H1 (cell line): ENCODE data around the gene PIP4K2C. TPM values are rescaled to one million over a fixed set of nuclear protein-coding genes. Genes with fewer than 3 reads are reported as not detected.

Source experiments
- CTCF ChIA-PET: fragments of 300-600 bp; sonication (Branson Sonifier 250); formaldehyde crosslinking; loops from one replicate; lab custom pipeline; 2021; ENCODE audit not compliant: partially characterized antibody; lab: Charles Lee
- POLR2A ChIA-PET: fragments of 300-600 bp; sonication (Branson Sonifier 250); formaldehyde crosslinking; loops from one replicate; lab custom pipeline; 2021; ENCODE audit warnings: inconsistent platforms; ENCODE audit not compliant: partially characterized antibody; lab: Charles Lee
- DNase-seq, 2 experiments: peaks; one replicate each; pipeline versions ENCODE4 v3.0.0 to v3.0.0-alpha.2; 2010 to 2022; ENCODE audit warnings: low spot score in 2 of 2, low read depth in 1 of 2, mixed read lengths in 1 of 2
- FAIRE-seq: peaks from 2 replicates; lab custom pipeline; 2011; peaks lifted over from hg19 to GRCh38; lab: Jason Lieb, UNC
- H2AFZ ChIP-seq: 2 replicates; pipeline ENCODE4 v1.8.1; 2012; ENCODE audit warnings: low read length, inconsistent platforms
- H2AK5ac ChIP-seq: 2 replicates; pipeline ENCODE4 v1.6.1; 2013; ENCODE audit warnings: low read depth, low read length
- H2BK120ac ChIP-seq: replicated peaks from 2 replicates; pipeline ENCODE3; 2013; ENCODE audit warnings: low read depth, low read length, inconsistent platforms
- H2BK12ac ChIP-seq: 2 replicates; pipeline ENCODE4 v1.6.1; 2013; ENCODE audit warnings: low read depth, low read length
- H2BK15ac ChIP-seq: 2 replicates; pipeline ENCODE4 v1.6.1; 2013; ENCODE audit warnings: low read length
- H2BK20ac ChIP-seq: 2 replicates; pipeline ENCODE4 v1.6.1; 2013; ENCODE audit warnings: low read length
- H2BK5ac ChIP-seq: 2 replicates; pipeline ENCODE4 v1.6.1; 2013; ENCODE audit warnings: low read depth, low read length
- H3K14ac ChIP-seq: 2 replicates; pipeline ENCODE4 v1.6.1; 2013; ENCODE audit warnings: inconsistent platforms; ENCODE audit not compliant: insufficient read length
- H3K18ac ChIP-seq: 2 replicates; pipeline ENCODE4 v1.6.1; 2013; ENCODE audit warnings: low read length; ENCODE audit errors: extremely low read depth
- H3K23ac ChIP-seq: 2 replicates; pipeline ENCODE4 v1.6.1; 2013; ENCODE audit warnings: inconsistent platforms; ENCODE audit not compliant: insufficient read length
- H3K23me2 ChIP-seq: 2 replicates; pipeline ENCODE4 v1.6.1; 2013; ENCODE audit warnings: low read depth, low read length
- H3K27ac ChIP-seq: 2 replicates; pipeline ENCODE4 v1.6.1; 2011; ENCODE audit warnings: low read depth, low read length, inconsistent platforms
- H3K27me3 ChIP-seq, 4 experiments: replicated peaks in 1 of 4; 1 replicate in 1 of 4; 2 replicates in 3 of 4; pipeline versions ENCODE4 v1.6.1 to v1.8.1; 2011 to 2013; ENCODE audit warnings: low read length in 3 of 4, mild to moderate bottlenecking in 3 of 4, inconsistent platforms in 2 of 4, mixed read lengths in 2 of 4, moderate library complexity in 1 of 4; ENCODE audit not compliant: control insufficient read depth in 3 of 4, insufficient read depth in 3 of 4; ENCODE audit errors: extremely low read depth in 1 of 4
- H3K36me3 ChIP-seq, 4 experiments: 2 replicates each; pipeline versions ENCODE4 v1.6.1 to v1.8.1; 2011 to 2013; ENCODE audit warnings: mild to moderate bottlenecking in 4 of 4, low read length in 3 of 4, moderate library complexity in 2 of 4, control low read depth in 1 of 4, inconsistent platforms in 1 of 4; ENCODE audit not compliant: insufficient read depth in 4 of 4, control insufficient read depth in 2 of 4
- H3K4ac ChIP-seq: replicated peaks from 2 replicates; pipeline ENCODE3; 2013; ENCODE audit warnings: low read length, low read depth, mixed read lengths, inconsistent platforms; ENCODE audit not compliant: insufficient read length
- H3K4me1 ChIP-seq, 4 experiments: replicated peaks in 1 of 4; 1 replicate in 1 of 4; 2 replicates in 3 of 4; pipeline versions ENCODE4 v1.6.1 to v1.8.1; 2011 to 2013; ENCODE audit warnings: low read length in 3 of 4, inconsistent platforms in 2 of 4, mixed read lengths in 1 of 4; ENCODE audit not compliant: insufficient read depth in 4 of 4, control insufficient read depth in 3 of 4
- H3K4me2 ChIP-seq, 2 experiments: 2 replicates each; pipeline versions ENCODE4 v1.6.1 to v1.8.1; 2011 to 2013; ENCODE audit warnings: low read depth in 2 of 2, low read length in 2 of 2, control low read depth in 1 of 2, inconsistent platforms in 1 of 2, mild to moderate bottlenecking in 1 of 2; ENCODE audit not compliant: insufficient read depth in 1 of 2
- H3K4me3 ChIP-seq, 4 experiments: fragments of 200-600, 300-600 bp in 1 of 4; sonication (generic), shearing (Covaris generic), sonication (Bioruptor Twin) in 1 of 4; 2 replicates each; pipeline versions ENCODE4 v1.5.1 to v1.8.1; 2011 to 2016; ENCODE audit warnings: low read length in 4 of 4, low read depth in 3 of 4, control low read depth in 2 of 4, inconsistent platforms in 2 of 4, mild to moderate bottlenecking in 2 of 4, mixed read lengths in 1 of 4, moderate library complexity in 1 of 4; ENCODE audit not compliant: insufficient read depth in 2 of 4; ENCODE audit errors: extremely low read depth in 1 of 4
- H3K56ac ChIP-seq: replicated peaks from 2 replicates; pipeline ENCODE3; 2013; ENCODE audit warnings: low read depth, mild to moderate bottlenecking, mixed read lengths, low read length, inconsistent platforms; ENCODE audit not compliant: insufficient read length
- H3K79me1 ChIP-seq: 2 replicates; pipeline ENCODE4 v1.6.1; 2013; ENCODE audit warnings: low read depth, low read length, control low read depth
- H3K79me2 ChIP-seq, 2 experiments: 2 replicates each; pipeline versions ENCODE4 v1.6.1 to v1.8.1; 2012 to 2013; ENCODE audit warnings: low read length in 2 of 2, mild to moderate bottlenecking in 2 of 2, inconsistent platforms in 1 of 2; ENCODE audit not compliant: insufficient read depth in 2 of 2, control insufficient read depth in 1 of 2
- H3K9ac ChIP-seq, 4 experiments: replicated peaks in 1 of 4; 1 replicate in 1 of 4; 2 replicates in 3 of 4; pipeline versions ENCODE4 v1.6.1 to v1.8.1; 2011 to 2013; ENCODE audit warnings: low read depth in 3 of 4, low read length in 3 of 4, control low read depth in 2 of 4, mild to moderate bottlenecking in 2 of 4, moderate library complexity in 2 of 4, inconsistent platforms in 1 of 4; ENCODE audit errors: extremely low read depth in 1 of 4
- H3K9me3 ChIP-seq, 2 experiments: 2 replicates each; pipeline versions ENCODE4 v1.6.1 to v1.8.1; 2012 to 2013; ENCODE audit warnings: mild to moderate bottlenecking in 2 of 2, moderate library complexity in 2 of 2, control low read depth in 1 of 2, inconsistent platforms in 1 of 2, low read depth in 1 of 2, low read length in 1 of 2, mixed read lengths in 1 of 2; ENCODE audit not compliant: insufficient read depth in 2 of 2
- H4K20me1 ChIP-seq, 2 experiments: replicated peaks in 1 of 2; 2 replicates each; pipeline versions ENCODE3 to v1.8.1; 2011 to 2013; ENCODE audit warnings: inconsistent platforms in 2 of 2, low read length in 2 of 2, mild to moderate bottlenecking in 1 of 2; ENCODE audit not compliant: insufficient read depth in 2 of 2, control insufficient read depth in 1 of 2
- H4K5ac ChIP-seq: 2 replicates; pipeline ENCODE4 v1.6.1; 2013; ENCODE audit warnings: low read length, low read depth, mixed read lengths, inconsistent platforms; ENCODE audit not compliant: insufficient read length
- H4K8ac ChIP-seq: 2 replicates; pipeline ENCODE4 v1.8.0; 2013; ENCODE audit warnings: mild to moderate bottlenecking, moderate library complexity, low read length, inconsistent platforms; ENCODE audit not compliant: insufficient read depth; ENCODE audit errors: extremely low read depth
- H4K91ac ChIP-seq: replicated peaks from 2 replicates; pipeline ENCODE3; 2013; ENCODE audit warnings: low read length, mixed read lengths, inconsistent platforms; ENCODE audit not compliant: insufficient read length
- WGBS, 2 experiments: shearing (Covaris generic) in 1 of 2; methylation state at CpG; one replicate each; pipeline versions ENCODE4 v1.1.6 to v1.1.7; 2013 to 2015; ENCODE audit warnings: low lambda C conversion rate in 2 of 2, mixed read lengths in 2 of 2, inconsistent platforms in 1 of 2, low coverage in 1 of 2, missing lambda C conversion rate in 1 of 2; ENCODE audit not compliant: insufficient replicate concordance in 2 of 2, insufficient coverage in 1 of 2, insufficient read length in 1 of 2; ENCODE audit errors: extremely low coverage in 1 of 2, missing lambda C conversion rate in 1 of 2; 5-methylcytosine and 5-hydroxymethylcytosine counted together
- polyA plus RNA-seq, 7 experiments: library from polyadenylated mRNA; depleted of rRNA in 3 of 7; stranded (reverse) in 5 of 7; unstranded in 2 of 7; fragments of >200 nt in 5 of 7; fragments of 200-250 nt in 2 of 7; gene quantifications; 1 replicate in 5 of 7; 2 replicates in 1 of 7; 4 replicates in 1 of 7; pipeline versions ENCODE4 v1.2.1 to v1.2.3, GENCODE V29; 2011 to 2013; ENCODE audit warnings: missing spikeins in 2 of 7, mixed read lengths in 2 of 7
- total RNA-seq: library from RNA; stranded (reverse); fragmentation: NEBNext Ultra II Directional; extraction: Animal tissue kit (Norgen Biotek cat#: 25700); gene quantifications from 2 replicates; pipeline ENCODE4 v1.2.1, GENCODE V29; 2021

PIP4K2C gene
- total and polyA plus RNA-seq, 2 of the 8 experiments (the other 6 are each of a cell fraction or from before 2014, with no cell fraction given): 25.0 to 27.1 TPM

DNA sequence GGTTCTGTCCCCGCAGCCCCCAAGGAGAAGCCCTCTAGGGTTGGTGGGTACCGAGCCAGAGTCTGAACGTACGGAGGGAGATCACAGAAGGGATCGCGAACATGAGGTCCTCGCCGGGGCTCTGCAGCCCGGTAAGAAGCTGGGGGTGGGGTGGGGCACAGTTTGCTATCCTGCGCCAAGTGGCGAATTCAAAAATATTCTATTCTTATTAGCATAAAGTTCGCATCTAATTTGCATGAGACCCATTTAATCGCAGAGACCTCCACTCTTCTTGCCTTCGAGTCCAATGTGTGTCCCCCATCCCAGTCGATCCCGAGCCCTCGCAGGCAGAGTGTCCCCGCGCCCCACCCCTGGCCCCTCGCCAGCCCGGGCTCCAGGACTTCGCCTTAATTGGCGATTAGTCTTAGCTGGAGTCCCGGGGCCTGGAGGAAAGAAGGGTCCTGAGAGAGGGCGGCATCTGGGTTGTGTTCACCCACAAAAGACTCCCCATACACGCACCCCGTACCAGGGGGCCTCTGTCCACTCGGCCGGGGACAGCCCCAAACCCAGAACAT is 19.6 kb downstream of the PIP4K2C start:
- peaks cover 8 to 17% (median 12%) of the 10 kb centered on the region in 4 experiments for H3K4me1 ChIP-seq
- no peak overlapping the region for H3K27ac ChIP-seq
- FAIRE-seq (no peak), DNase-seq (peak in 1 of 2 experiments; percentile 78)
- H2AK5ac ChIP-seq: no peak overlapping the region
- no peak overlapping the region for H2BK20ac ChIP-seq
- no peak overlapping the region for H2BK12ac ChIP-seq
- H3K18ac ChIP-seq: peak overlapping the region; percentile 48
- H3K4ac ChIP-seq: no peak overlapping the region
- no peak overlapping the region for H2BK5ac ChIP-seq
- no peak overlapping the region for H2BK120ac ChIP-seq
- H2AFZ ChIP-seq: no peak overlapping the region
- peak overlapping the region; percentile 88 to 97 for H3K4me2 ChIP-seq
- H3K23me2 ChIP-seq: peaks cover 19% of the 10 kb centered on the region; the same call in 1 of the 2 replicates
- H3K27me3 ChIP-seq: peaks cover 4 to 53% (median 41%) of the 10 kb centered on the region in 4 experiments
- H3K23ac ChIP-seq: no peak overlapping the region
- H4K20me1 ChIP-seq: peaks cover 0 to 2% of the 10 kb centered on the region in 2 experiments
- H3K79me2 ChIP-seq: 0 out of 4 replicates have a peak, but pooled peaks cover 0 to 5% of the 10 kb centered on the region in 2 experiments
- peak overlapping the region; percentile 50 to 73 (median 56) for H3K4me3 ChIP-seq
- no peak overlapping the region for H3K14ac ChIP-seq
- no peak overlapping the region for H4K5ac ChIP-seq
- ChIA-PET POLR2A (interaction anchor here (0.9 to 6.8 kb wide), 14 partner anchors 9 to 137 kb away, joined by 3 to 45 read pairs (median 7); partner anchors contain the start of genes AGAP2, PIP4K2C and TSPAN31), CTCF (interaction anchor here (0.6 to 12.5 kb wide), 8 partner anchors 9 to 384 kb away, joined by 3 to 124 read pairs (median 3); partner anchors contain the start of genes B4GALNT1 and CTDSP2)
- no peak overlapping the region for H4K91ac ChIP-seq
- no peaks in the 10 kb centered on the region for H3K9me3 ChIP-seq
- no peak overlapping the region for H3K9ac ChIP-seq
- H2BK15ac ChIP-seq: no peak overlapping the region; the same call in 1 of the 2 replicates
- 2% methylated on average over 26 of the region's 29 CpGs; no CpG with 5 or more reads in 1 of the 2 experiments for WGBS, 2 experiments
- H3K79me1 ChIP-seq: no peaks in the 10 kb centered on the region
- H3K36me3 ChIP-seq: peaks cover 0 to 5% (median 3%) of the 10 kb centered on the region in 4 experiments; a peak in 3 of 8 replicates
- peak overlapping the region; percentile 6 for H3K56ac ChIP-seq
- no peak overlapping the region; the same call in 1 of the 2 replicates for H4K8ac ChIP-seq
